GM12873 (cell line): ENCODE data around the gene HAPLN1.

Source experiments
- TF ChIP-seq, protein P1 (sequence below): IDR thresholded peaks from 2 replicates; pipeline ENCODE4 v1.5.1; 2012; ENCODE audit warnings: low read depth, mild to moderate bottlenecking, moderate library complexity, low read length, control low read depth; ENCODE audit not compliant: insufficient read depth; ENCODE audit errors: missing control alignments

Gene HAPLN1

DNA sequence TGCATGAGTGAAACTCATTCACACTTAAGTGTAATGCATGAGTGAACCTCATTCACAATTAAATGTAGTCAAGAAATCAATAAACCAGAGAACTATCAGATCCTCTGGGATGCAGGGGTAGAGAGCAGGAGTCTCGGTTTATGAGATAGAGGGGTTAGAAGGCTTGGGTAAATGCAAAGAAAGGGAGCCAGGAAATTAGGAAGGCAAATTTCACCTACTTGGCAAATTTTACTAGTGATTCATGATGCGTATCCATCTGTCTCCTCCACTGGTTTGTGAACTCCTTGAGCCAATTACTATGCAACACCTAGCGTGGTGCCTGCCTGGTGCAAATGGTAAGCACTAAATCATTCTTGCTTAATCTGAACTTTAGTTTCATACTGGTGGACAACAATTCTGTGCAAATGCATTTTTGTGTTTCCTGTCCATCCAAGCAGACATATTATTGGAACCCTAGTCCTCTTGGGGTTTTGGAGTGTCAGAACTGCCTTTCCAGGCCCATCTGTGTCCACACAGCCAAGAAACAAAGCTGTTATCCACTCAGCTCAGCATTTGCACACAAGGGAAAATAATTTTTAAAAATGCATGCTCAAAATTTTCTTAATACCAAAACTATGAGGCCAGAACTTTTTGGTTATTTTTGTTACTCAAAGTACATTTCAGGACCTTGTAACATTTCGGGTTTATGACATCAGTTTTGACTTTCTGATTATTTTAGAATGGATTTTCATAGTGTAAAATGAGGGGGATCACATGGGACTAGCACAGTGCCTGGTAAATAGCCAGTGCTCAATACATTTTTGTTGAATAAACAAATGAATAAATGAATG, 5.2 kb downstream of the HAPLN1 start:
- TF ChIP-seq, protein P1, sequence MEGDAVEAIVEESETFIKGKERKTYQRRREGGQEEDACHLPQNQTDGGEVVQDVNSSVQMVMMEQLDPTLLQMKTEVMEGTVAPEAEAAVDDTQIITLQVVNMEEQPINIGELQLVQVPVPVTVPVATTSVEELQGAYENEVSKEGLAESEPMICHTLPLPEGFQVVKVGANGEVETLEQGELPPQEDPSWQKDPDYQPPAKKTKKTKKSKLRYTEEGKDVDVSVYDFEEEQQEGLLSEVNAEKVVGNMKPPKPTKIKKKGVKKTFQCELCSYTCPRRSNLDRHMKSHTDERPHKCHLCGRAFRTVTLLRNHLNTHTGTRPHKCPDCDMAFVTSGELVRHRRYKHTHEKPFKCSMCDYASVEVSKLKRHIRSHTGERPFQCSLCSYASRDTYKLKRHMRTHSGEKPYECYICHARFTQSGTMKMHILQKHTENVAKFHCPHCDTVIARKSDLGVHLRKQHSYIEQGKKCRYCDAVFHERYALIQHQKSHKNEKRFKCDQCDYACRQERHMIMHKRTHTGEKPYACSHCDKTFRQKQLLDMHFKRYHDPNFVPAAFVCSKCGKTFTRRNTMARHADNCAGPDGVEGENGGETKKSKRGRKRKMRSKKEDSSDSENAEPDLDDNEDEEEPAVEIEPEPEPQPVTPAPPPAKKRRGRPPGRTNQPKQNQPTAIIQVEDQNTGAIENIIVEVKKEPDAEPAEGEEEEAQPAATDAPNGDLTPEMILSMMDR, result no peak

DNA sequence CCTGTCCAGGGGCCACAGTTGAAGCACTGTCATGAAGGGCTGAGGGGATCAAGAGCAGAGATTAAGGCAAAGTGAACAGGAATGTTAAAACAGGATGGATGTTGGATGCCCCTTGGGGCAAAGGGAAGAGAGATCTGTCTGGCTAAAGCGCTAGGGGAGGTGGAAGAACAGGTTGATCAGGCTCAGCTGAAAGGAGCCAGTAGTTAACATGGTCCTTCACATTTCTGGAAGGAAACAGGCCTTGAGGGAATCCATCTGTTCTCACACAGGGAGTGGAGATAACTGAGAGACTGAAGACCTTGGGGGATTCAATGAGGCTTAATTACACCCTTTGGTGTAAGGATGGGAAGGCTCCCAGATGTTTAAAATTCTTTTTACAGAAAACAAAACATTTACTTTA, 5.8 kb downstream of the HAPLN1 start:
- TF ChIP-seq, protein P1, result no peak

DNA sequence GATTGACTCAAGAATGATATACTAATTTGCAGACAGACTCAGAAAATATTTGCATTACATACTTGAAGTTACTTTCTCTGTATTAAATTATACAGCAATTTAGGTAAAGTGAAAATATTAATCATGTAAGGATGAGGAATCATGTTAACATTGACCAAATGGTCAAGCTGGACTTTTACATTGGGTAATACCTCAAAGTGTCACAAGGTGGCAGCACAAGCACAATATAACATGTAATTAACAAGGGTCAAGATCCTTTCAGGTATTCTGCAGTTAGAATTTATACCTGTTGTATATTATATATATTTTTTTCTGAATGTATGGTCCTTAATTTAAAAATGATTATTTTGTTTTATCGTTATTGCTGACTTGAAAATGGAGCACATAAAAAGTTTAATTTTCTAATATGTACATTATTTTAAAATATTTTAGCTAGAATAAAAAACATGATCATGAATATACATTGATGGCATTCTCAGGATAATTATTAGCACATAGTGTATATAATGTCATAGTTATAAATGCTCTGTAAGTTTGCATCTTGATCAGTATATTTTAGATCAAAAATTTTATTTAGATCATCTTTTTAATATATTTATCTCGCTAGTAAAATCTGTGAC, 8.6 kb downstream of the HAPLN1 start:
- TF ChIP-seq, protein P1, result peak; percentile 66

DNA sequence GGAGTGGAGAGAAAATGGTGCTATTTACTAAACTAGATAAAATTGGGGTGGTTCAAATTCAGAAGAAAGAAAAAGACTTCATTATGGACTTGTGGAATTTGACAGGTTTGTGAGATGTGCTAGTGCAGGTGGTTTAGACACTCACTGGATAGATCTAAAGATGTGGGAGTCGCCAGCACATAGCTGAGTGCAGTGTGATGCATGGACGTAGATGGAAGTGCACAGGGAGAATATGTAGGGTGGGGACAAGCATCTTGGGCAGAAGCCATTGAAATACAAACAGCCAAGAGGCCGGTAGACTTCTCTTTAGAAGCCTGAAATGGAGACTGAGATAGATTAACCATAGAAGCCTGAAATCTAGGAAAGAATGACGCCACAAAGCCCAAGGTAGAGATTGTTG, 10.7 kb downstream of the HAPLN1 start:
- TF ChIP-seq, protein P1, result no peak

DNA sequence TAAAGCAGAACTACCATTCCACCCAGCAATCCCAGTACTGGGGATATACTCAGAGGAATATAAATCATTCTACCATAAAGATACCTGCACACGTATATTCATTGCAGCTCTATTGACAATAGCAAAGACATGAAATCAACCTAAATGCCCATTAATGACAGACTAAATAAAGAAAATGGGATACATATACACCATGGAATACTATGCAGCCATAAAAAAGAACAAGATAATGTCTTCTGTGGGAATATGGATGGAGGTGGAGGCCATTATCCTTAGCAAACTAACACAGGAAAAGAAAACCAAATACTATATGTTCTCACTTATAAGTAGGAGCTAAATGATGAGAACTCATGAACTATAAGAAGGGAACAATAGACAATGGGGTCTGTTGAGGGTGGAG, 12.5 kb downstream of the HAPLN1 start:
- TF ChIP-seq, protein P1, result no peak

DNA sequence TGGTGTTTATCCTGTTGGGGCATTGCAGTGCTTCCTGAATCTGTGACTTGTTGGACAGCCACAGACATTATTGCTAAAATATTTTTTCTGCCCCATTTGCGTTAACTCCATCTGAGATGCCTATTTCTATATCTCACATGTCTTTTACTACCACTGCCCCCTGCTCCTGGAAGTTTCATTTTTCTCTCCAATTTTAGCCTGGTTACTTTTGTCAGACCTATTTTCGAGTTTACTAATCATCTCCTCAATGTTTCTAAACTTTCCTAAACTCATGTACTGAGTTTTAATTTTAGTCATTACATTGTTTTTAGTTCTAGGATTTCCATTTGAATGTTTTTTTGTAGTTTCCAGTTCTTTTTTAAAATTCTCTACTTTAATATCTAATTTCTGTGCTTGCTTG, 17.6 kb downstream of the HAPLN1 start:
- TF ChIP-seq, protein P1, result no peak

DNA sequence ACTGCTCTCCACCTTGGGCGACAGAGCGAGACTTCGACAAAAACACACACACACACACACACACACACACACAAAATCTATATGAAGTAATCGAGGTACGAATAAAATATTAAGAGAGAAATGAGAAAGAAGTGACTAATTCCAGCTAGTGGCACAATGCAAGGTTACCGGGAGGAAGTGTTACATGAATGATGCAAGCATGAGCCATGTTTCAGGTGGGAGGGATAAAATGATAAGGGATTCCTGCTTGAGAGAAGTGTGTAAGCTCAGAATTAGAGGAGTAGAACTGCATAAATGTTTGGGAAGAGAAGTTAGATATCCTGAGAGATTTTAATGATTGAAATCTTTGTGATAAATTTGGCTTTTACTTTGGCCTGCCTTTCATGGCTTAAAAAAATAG, 18.8 kb downstream of the HAPLN1 start:
- TF ChIP-seq, protein P1, result no peak
